GM12801 (cell line): ENCODE measurements around the gene KPTN.

Experiments used
- TF ChIP-seq, protein P1 (sequence below): IDR thresholded peaks from one replicate; pipeline ENCODE4 v1.5.1; 2011; ENCODE audit warnings: control low read depth; ENCODE audit not compliant: insufficient read length; ENCODE audit errors: extremely low read depth

Gene KPTN

GRCh38 chr19:47499371-47499770 is 15.4 kb upstream of the KPTN start:
- TF ChIP-seq, protein P1, sequence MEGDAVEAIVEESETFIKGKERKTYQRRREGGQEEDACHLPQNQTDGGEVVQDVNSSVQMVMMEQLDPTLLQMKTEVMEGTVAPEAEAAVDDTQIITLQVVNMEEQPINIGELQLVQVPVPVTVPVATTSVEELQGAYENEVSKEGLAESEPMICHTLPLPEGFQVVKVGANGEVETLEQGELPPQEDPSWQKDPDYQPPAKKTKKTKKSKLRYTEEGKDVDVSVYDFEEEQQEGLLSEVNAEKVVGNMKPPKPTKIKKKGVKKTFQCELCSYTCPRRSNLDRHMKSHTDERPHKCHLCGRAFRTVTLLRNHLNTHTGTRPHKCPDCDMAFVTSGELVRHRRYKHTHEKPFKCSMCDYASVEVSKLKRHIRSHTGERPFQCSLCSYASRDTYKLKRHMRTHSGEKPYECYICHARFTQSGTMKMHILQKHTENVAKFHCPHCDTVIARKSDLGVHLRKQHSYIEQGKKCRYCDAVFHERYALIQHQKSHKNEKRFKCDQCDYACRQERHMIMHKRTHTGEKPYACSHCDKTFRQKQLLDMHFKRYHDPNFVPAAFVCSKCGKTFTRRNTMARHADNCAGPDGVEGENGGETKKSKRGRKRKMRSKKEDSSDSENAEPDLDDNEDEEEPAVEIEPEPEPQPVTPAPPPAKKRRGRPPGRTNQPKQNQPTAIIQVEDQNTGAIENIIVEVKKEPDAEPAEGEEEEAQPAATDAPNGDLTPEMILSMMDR = no peak

- TF ChIP-seq, protein P1 = no peak
Measured at GRCh38 chr19:47498561-47498960, 14.5 kb upstream of the KPTN start.

DNA sequence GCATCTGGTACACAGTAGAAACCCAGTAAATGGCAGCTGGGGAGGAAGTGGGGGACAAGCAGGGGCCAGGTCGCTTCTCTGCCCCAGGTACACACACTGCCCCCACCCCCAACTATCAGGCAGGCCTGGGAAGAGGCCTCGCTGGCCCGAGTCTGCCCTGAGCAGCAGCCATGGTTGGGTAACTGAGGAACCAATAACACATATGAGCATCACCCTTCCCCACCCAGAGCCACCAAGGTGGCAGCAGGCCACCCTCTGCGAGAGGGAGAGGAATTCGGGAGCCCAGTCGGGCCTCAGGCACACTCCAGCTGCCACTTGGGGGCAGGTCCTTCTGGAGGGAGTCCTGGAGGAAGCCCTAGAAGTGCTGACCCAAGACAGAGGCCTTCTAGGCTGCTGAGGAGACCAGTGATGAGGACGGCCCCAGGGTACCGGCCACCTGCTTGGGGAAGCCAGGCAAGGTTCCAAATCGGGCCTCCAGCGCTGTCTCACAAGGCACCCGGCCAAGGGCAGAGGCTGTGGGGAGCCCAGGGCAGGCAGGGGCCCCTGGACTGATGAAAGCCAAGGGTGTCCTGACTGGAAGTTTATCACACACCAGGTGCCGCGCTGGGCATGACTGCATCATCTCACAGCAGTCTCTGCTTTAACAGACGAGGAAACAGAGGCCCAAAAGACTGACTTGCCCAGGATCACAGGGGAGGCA is 14.0 kb upstream of the KPTN start:
- TF ChIP-seq, protein P1 = no peak

DNA sequence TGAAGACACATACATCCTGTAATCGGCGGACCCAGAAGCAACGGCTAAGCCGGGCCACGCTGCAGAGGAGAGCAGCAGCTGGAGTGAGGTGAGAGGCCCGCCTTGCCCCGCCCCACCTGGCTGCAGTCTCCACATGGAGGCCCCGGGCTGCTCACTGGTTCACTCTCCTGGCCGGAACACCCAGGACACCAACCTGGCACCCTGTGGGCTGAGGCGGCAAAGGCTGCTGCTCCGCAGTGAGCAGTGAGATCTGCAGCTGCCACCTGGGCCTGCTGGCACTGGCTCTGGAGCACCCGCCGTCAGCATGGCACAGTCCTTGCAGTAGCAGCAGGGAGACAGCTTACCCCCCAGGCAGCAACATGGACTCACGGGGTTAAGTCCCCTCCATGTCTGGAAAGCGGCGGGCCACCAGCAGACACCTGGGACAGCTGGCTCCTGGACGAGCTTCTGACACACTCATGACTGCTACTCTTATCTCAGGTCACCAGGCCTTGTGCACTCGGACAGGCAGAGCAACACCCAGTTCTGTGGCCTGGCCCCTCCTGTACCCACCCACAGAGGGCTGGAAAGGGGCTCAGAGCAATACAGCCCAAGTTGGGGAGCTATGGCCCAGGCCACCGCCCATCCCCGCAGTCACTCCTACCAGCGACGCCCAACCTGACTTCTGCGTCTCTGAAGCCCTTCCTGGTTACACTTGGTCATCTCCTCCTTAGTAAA is 13.2 kb upstream of the KPTN start:
- TF ChIP-seq, protein P1 = no peak

DNA sequence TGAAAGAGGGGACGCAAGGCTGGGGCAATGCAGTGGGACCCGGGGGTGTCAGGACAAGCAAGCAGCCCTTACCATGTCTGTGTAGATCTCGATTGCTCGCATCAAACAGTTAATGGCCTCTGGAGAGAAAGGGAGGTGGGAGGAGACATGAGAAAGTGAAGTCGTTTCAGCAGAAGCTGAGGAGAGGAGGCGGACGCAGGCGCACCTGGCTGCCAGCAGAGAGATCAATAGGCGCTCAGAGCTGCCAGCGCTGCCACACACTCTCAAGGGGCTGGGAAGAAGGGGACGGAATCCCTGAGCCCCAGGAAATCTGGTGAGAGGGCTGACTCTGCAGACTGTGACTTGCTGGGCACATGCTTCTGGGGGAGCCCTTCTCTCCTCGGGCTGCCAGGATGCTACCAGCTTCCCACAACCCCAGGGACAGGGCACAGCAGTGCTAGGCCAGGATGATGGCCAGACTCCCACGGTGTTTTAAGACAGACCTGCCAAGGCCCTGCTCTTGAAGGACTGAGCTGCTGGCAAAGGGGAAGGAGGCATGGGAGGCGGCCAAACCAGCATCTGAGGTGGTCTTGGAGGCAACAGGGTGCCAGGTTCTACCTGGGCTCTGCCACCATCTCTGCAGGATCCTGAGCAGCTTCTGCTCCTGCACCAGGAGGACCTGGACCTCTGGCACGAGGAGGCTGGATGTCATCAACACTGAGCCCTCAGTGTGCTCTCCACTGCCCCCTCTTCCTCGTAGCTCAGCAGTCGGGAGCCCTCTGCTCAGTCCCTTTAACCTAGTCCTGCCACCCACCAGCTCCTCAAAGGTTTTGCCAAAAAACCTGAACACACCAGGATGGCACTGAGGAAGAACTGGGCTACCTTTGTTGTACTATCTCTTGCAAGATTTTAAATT is 11.7 kb upstream of the KPTN start:
- TF ChIP-seq, protein P1 = no peak

GRCh38 chr19:47494729-47495128 is 10.7 kb upstream of the KPTN start:
- TF ChIP-seq, protein P1 = no peak

DNA sequence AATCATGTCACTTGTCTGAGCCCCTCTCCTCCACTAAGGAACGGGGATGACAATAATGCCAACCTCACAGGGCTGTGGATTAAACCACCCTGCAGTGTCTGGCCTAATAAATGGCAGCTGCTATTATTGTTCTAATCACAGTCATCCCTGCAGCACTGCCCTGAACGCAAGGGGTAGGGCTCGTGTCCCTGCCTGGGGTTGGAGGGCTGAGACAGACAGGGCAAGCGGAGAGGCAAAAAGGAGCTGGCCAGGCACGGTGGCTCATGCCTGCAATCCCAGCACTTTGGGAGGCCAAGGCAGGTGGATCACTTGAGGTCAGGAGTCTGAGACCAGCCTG is 10.2 kb upstream of the KPTN start:
- TF ChIP-seq, protein P1 = no peak
